Glutamatergic neuron (in vitro differentiated cells): ENCODE measurements around the gene LRFN2. TPM values are rescaled to one million over a fixed set of nuclear protein-coding genes. Genes with fewer than 3 reads are reported as not detected.
A peak's percentile ranks its signal among the peaks of the same experiment; 100 is the strongest.

Experiments
- DNase-seq: peaks from one replicate; pipeline ENCODE4 v3.0.0; 2022
- H3K27ac Mint-ChIP-seq: one replicate; pipeline ENCODE4 v1.8.0; 2020; ENCODE audit warnings: mild to moderate bottlenecking, mixed read lengths, inconsistent platforms; ENCODE audit not compliant: unreplicated experiment
- H3K27me3 Mint-ChIP-seq: one replicate; pipeline ENCODE4 v1.8.0; 2020; ENCODE audit warnings: mild to moderate bottlenecking, moderate library complexity, mixed read lengths, inconsistent platforms; ENCODE audit not compliant: unreplicated experiment
- H3K36me3 Mint-ChIP-seq: one replicate; pipeline ENCODE4 v1.8.0; 2020; ENCODE audit warnings: mild to moderate bottlenecking, mixed read lengths, inconsistent platforms; ENCODE audit not compliant: unreplicated experiment
- H3K4me1 Mint-ChIP-seq: one replicate; pipeline ENCODE4 v1.8.0; 2020; ENCODE audit warnings: mild to moderate bottlenecking, low read depth, mixed read lengths, inconsistent platforms; ENCODE audit not compliant: unreplicated experiment
- H3K4me3 Mint-ChIP-seq: one replicate; pipeline ENCODE4 v1.8.0; 2020; ENCODE audit warnings: mild to moderate bottlenecking, mixed read lengths, inconsistent platforms; ENCODE audit not compliant: unreplicated experiment
- H3K9me3 Mint-ChIP-seq: one replicate; pipeline ENCODE4 v1.8.0; 2020; ENCODE audit warnings: mild to moderate bottlenecking, moderate library complexity, mixed read lengths, inconsistent platforms; ENCODE audit not compliant: unreplicated experiment
- total RNA-seq: library from RNA; stranded (reverse); fragmentation: NEBNext Ultra II Directional; extraction: Animal tissue kit (Norgen Biotek cat#: 25700); gene quantifications from one replicate; pipeline ENCODE4 v1.2.1, GENCODE V29; 2021; ENCODE audit not compliant: unreplicated experiment
- TF ChIP-seq, protein P1 (sequence below): fragments of 200-600 bp; sonication (generic); IDR thresholded peaks from one replicate; pipeline ENCODE4 v1.5.0; 2021; ENCODE audit not compliant: partially characterized antibody, unreplicated experiment

The LRFN2 gene
- total RNA-seq, 1 donor from 2014 or later: 0.56 TPM

DNA sequence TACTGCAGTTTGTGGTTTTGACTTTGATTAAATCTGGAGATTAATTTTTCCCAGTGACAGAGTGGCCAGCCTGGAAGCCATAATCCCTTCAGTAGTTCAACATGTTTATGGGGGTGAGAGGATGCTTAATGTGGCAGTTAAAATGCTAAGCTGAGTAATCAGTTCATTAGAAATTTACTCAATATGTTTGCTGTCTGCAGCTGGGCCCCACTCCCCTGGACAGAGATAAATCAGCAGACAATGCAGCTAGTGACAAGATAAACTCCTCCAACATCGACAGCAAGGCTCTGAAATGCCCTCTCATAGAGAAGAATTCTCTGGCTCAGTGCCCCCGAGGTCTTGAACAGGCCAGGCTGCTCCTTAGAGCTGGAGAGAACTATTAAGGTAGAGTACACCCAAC, 101.9 kb downstream of the LRFN2 start:
- TF ChIP-seq, protein P1, sequence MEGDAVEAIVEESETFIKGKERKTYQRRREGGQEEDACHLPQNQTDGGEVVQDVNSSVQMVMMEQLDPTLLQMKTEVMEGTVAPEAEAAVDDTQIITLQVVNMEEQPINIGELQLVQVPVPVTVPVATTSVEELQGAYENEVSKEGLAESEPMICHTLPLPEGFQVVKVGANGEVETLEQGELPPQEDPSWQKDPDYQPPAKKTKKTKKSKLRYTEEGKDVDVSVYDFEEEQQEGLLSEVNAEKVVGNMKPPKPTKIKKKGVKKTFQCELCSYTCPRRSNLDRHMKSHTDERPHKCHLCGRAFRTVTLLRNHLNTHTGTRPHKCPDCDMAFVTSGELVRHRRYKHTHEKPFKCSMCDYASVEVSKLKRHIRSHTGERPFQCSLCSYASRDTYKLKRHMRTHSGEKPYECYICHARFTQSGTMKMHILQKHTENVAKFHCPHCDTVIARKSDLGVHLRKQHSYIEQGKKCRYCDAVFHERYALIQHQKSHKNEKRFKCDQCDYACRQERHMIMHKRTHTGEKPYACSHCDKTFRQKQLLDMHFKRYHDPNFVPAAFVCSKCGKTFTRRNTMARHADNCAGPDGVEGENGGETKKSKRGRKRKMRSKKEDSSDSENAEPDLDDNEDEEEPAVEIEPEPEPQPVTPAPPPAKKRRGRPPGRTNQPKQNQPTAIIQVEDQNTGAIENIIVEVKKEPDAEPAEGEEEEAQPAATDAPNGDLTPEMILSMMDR: no peak
- peaks cover 5% of the 10 kb centered on the region for H3K27me3 Mint-ChIP-seq

GRCh38 chr6:40484066-40484465, 103.1 kb downstream of the LRFN2 start:
- Mint-ChIP-seq H3K27me3 (peaks cover 4% of the 10 kb centered on the region), H3K9me3 (peaks cover 5% of the 10 kb centered on the region), H3K36me3 (no peaks in the 10 kb centered on the region), H3K4me1 (peaks cover 13% of the 10 kb centered on the region), H3K4me3 (no peak overlapping the region), H3K27ac (no peak overlapping the region)
- DNase-seq: no peak
- TF ChIP-seq, protein P1: no peak

More for the DNA sequence above, 101.9 kb downstream of the LRFN2 start:
- no peaks in the 10 kb centered on the region for H3K36me3 Mint-ChIP-seq
- peaks cover 13% of the 10 kb centered on the region for H3K4me1 Mint-ChIP-seq
- no peak overlapping the region for H3K4me3 Mint-ChIP-seq
- H3K27ac Mint-ChIP-seq: no peak overlapping the region
- no peak for DNase-seq
- H3K9me3 Mint-ChIP-seq: peaks cover 7% of the 10 kb centered on the region

- Mint-ChIP-seq H3K9me3 (peaks cover 2% of the 10 kb centered on the region), H3K27ac (no peak overlapping the region), H3K27me3 (peaks cover 4% of the 10 kb centered on the region), H3K4me1 (peaks cover 16% of the 10 kb centered on the region), H3K36me3 (no peaks in the 10 kb centered on the region), H3K4me3 (no peak overlapping the region)
- peak; percentile 22 for DNase-seq
- TF ChIP-seq, protein P1: no peak
Measured at GRCh38 chr6:40482532-40482931, 104.6 kb downstream of the LRFN2 start.

GRCh38 chr6:40480678-40481077, 106.5 kb downstream of the LRFN2 start:
- Mint-ChIP-seq H3K4me1 (peaks cover 13% of the 10 kb centered on the region), H3K36me3 (no peaks in the 10 kb centered on the region), H3K27me3 (peaks cover 4% of the 10 kb centered on the region), H3K9me3 (peaks cover 3% of the 10 kb centered on the region), H3K4me3 (no peak overlapping the region), H3K27ac (no peak overlapping the region)
- TF ChIP-seq, protein P1: no peak
- no peak for DNase-seq

GRCh38 chr6:40479706-40480105, 107.5 kb downstream of the LRFN2 start:
- H3K27ac Mint-ChIP-seq: no peak overlapping the region
- peaks cover 4% of the 10 kb centered on the region for H3K27me3 Mint-ChIP-seq
- no peaks in the 10 kb centered on the region for H3K36me3 Mint-ChIP-seq
- peaks cover 3% of the 10 kb centered on the region for H3K9me3 Mint-ChIP-seq
- peaks cover 7% of the 10 kb centered on the region for H3K4me1 Mint-ChIP-seq
- H3K4me3 Mint-ChIP-seq: no peak overlapping the region
- TF ChIP-seq, protein P1: no peak
- DNase-seq: no peak
